H9 (cell line): ENCODE results near the gene TRPV4. TPM values are rescaled to one million over a fixed set of nuclear protein-coding genes. Genes with fewer than 3 reads are reported as not detected.

Experiments
- DNase-seq: peaks from one replicate; pipeline ENCODE4 v3.0.0-alpha.2; 2017
- H2AFZ ChIP-seq: one replicate; pipeline ENCODE4 v1.6.1; 2013; ENCODE audit warnings: mild to moderate bottlenecking, low read length, control low read depth, moderate library complexity
- H2AK5ac ChIP-seq: 2 replicates; pipeline ENCODE4 v1.6.1; 2013; ENCODE audit warnings: low read length, control low read depth, mixed read lengths; ENCODE audit not compliant: insufficient read length
- H2BK120ac ChIP-seq: one replicate; pipeline ENCODE4 v1.6.1; 2013; ENCODE audit warnings: low read depth, mild to moderate bottlenecking, low read length, control low read depth, inconsistent platforms; ENCODE audit not compliant: poor library complexity, severe bottlenecking
- H2BK12ac ChIP-seq: 2 replicates; pipeline ENCODE4 v1.6.1; 2013; ENCODE audit warnings: low read length, control low read depth, mixed read lengths, low read depth; ENCODE audit not compliant: insufficient read length
- H2BK15ac ChIP-seq: 2 replicates; pipeline ENCODE4 v1.6.1; 2013; ENCODE audit warnings: low read depth, low read length, control low read depth
- H2BK20ac ChIP-seq: one replicate; pipeline ENCODE4 v1.6.1; 2013; ENCODE audit warnings: low read depth, mild to moderate bottlenecking, low read length, control low read depth, inconsistent platforms; ENCODE audit not compliant: poor library complexity, severe bottlenecking
- H2BK5ac ChIP-seq: 2 replicates; pipeline ENCODE4 v1.6.1; 2013; ENCODE audit warnings: low read length, control low read depth, mixed read lengths; ENCODE audit not compliant: insufficient read length
- H3K14ac ChIP-seq: 2 replicates; pipeline ENCODE4 v1.6.1; 2013; ENCODE audit warnings: low read length, control low read depth; ENCODE audit not compliant: insufficient read depth
- H3K18ac ChIP-seq: 2 replicates; pipeline ENCODE4 v1.6.1; 2013; ENCODE audit warnings: low read depth, mild to moderate bottlenecking, mixed read lengths, low read length, control low read depth; ENCODE audit not compliant: insufficient read length
- H3K23ac ChIP-seq: 2 replicates; pipeline ENCODE4 v1.6.1; 2013; ENCODE audit warnings: low read length, control low read depth, mixed read lengths, low read depth; ENCODE audit not compliant: insufficient read length
- H3K23me2 ChIP-seq: 2 replicates; pipeline ENCODE4 v1.6.1; 2013; ENCODE audit warnings: low read depth, mild to moderate bottlenecking, mixed read lengths, low read length, control low read depth; ENCODE audit not compliant: insufficient read length, poor library complexity, severe bottlenecking
- H3K27ac ChIP-seq: 2 replicates; pipeline ENCODE4 v1.5.1; 2013; ENCODE audit warnings: low read length, control low read depth, mixed read lengths, low read depth; ENCODE audit not compliant: insufficient read length
- H3K27me3 ChIP-seq: 2 replicates; pipeline ENCODE4 v1.6.1; 2013; ENCODE audit warnings: low read length, control low read depth, inconsistent platforms; ENCODE audit not compliant: insufficient read depth
- H3K4ac ChIP-seq: 2 replicates; pipeline ENCODE4 v1.6.1; 2013; ENCODE audit warnings: low read depth, mild to moderate bottlenecking, control low read depth, inconsistent platforms, low read length, moderate library complexity
- H3K4me1 ChIP-seq: 2 replicates; pipeline ENCODE4 v1.6.1; 2013; ENCODE audit warnings: low read length, control low read depth, inconsistent platforms; ENCODE audit not compliant: insufficient read depth
- H3K4me2 ChIP-seq: 2 replicates; pipeline ENCODE4 v1.6.1; 2013; ENCODE audit warnings: low read length, control low read depth, mixed read lengths; ENCODE audit not compliant: insufficient read length, insufficient read depth
- H3K56ac ChIP-seq: 2 replicates; pipeline ENCODE4 v1.6.1; 2013; ENCODE audit warnings: low read depth, mild to moderate bottlenecking, mixed read lengths, low read length, control low read depth; ENCODE audit not compliant: insufficient read length
- H3K79me1 ChIP-seq: 2 replicates; pipeline ENCODE4 v1.6.1; 2013; ENCODE audit warnings: low read depth, mild to moderate bottlenecking, moderate library complexity, low read length, control low read depth, inconsistent platforms; ENCODE audit not compliant: insufficient read depth, poor library complexity, severe bottlenecking
- H3K79me2 ChIP-seq: 2 replicates; pipeline ENCODE4 v1.6.1; 2013; ENCODE audit warnings: low read length, control low read depth, inconsistent platforms; ENCODE audit not compliant: insufficient read depth
- H3K9ac ChIP-seq: 2 replicates; pipeline ENCODE4 v1.6.1; 2013; ENCODE audit warnings: low read length, control low read depth, mixed read lengths; ENCODE audit not compliant: insufficient read length; ENCODE audit errors: extremely low read depth
- H3K9me3 ChIP-seq: one replicate; pipeline ENCODE4 v1.6.1; 2013; ENCODE audit warnings: low read depth, low read length, inconsistent platforms; ENCODE audit not compliant: control insufficient read depth
- H3T11ph ChIP-seq: one replicate; pipeline ENCODE4 v1.6.1; 2013; ENCODE audit warnings: mild to moderate bottlenecking, low read length, control low read depth, inconsistent platforms
- H4K20me1 ChIP-seq: one replicate; pipeline ENCODE4 v1.6.1; 2013; ENCODE audit not compliant: control insufficient read depth, insufficient read length, insufficient read depth
- H4K5ac ChIP-seq: 2 replicates; pipeline ENCODE4 v1.6.1; 2013; ENCODE audit warnings: low read depth, mild to moderate bottlenecking, mixed read lengths, low read length, control low read depth; ENCODE audit not compliant: insufficient read length
- H4K8ac ChIP-seq: replicated peaks from 2 replicates; pipeline ENCODE4 v1.6.1; 2013; ENCODE audit warnings: low read length, control low read depth, mixed read lengths, low read depth; ENCODE audit not compliant: insufficient read length
- H4K91ac ChIP-seq: 2 replicates; pipeline ENCODE4 v1.6.1; 2013; ENCODE audit warnings: low read depth, mild to moderate bottlenecking, moderate library complexity, mixed read lengths, low read length, control low read depth; ENCODE audit not compliant: insufficient read length
- H3K27ac Mint-ChIP-seq, 3 experiments: 2 replicates in 2 of 3; 3 replicates in 1 of 3; pipeline ENCODE4 v1.8.0; 2020 to 2021; ENCODE audit warnings: mixed read lengths in 3 of 3, mild to moderate bottlenecking in 1 of 3, moderate library complexity in 1 of 3
- H3K27me3 Mint-ChIP-seq: 2 replicates; pipeline ENCODE4 v1.8.0; 2021; ENCODE audit warnings: low read depth, mild to moderate bottlenecking, moderate library complexity, mixed read lengths
- H3K36me3 Mint-ChIP-seq, 3 experiments: 2 replicates in 2 of 3; 3 replicates in 1 of 3; pipeline ENCODE4 v1.8.0; 2020 to 2021; ENCODE audit warnings: low read depth in 3 of 3, mixed read lengths in 3 of 3; ENCODE audit not compliant: insufficient read depth in 1 of 3
- H3K4me1 Mint-ChIP-seq, 2 experiments: 2 replicates each; pipeline ENCODE4 v1.8.0; 2020; ENCODE audit warnings: mixed read lengths in 2 of 2
- H3K4me3 Mint-ChIP-seq, 2 experiments: 2 replicates in 1 of 2; 3 replicates in 1 of 2; pipeline ENCODE4 v1.8.0; 2020 to 2021; ENCODE audit warnings: mild to moderate bottlenecking in 2 of 2, mixed read lengths in 2 of 2, moderate library complexity in 1 of 2
- H3K9me3 Mint-ChIP-seq, 2 experiments: 2 replicates in 1 of 2; 3 replicates in 1 of 2; pipeline ENCODE4 v1.8.0; 2020; ENCODE audit warnings: mild to moderate bottlenecking in 2 of 2, mixed read lengths in 2 of 2, moderate library complexity in 1 of 2
- CTCF ChIP-seq: fragments of 200-600 bp; sonication (generic); conservative IDR thresholded peaks from 3 replicates; pipeline ENCODE4 v1.8.0; 2021; ENCODE audit warnings: antibody characterized with exemption, mild to moderate bottlenecking
- WGBS: extraction: QIAGEN DNeasy Blood & Tissue Kit; methylation state at CpG from one replicate; pipeline ENCODE4 v1.1.7; 2013; ENCODE audit warnings: missing lambda C conversion rate, low lambda C conversion rate, mixed read lengths; ENCODE audit not compliant: insufficient read length; ENCODE audit errors: extremely low coverage; 5-methylcytosine and 5-hydroxymethylcytosine counted together
- total RNA-seq: library from RNA; stranded (reverse); gene quantifications from 2 replicates; pipeline ENCODE4 v1.2.1, GENCODE V29; 2021

The TRPV4 gene
- total RNA-seq, 1 experiment from 2014 or later, result 4.9 TPM

- H2BK20ac ChIP-seq, result no peak overlapping the region
- H2BK5ac ChIP-seq, result no peak overlapping the region
- H2AK5ac ChIP-seq, result no peak overlapping the region
- no peaks in the 10 kb centered on the region for H3K9me3 ChIP-seq
- no peaks in the 10 kb centered on the region for H3K27me3 ChIP-seq
- Mint-ChIP-seq H3K4me3 (no peak overlapping the region), H3K9me3 (no peaks in the 10 kb centered on the region), H3K27ac (no peak overlapping the region), H3K27me3 (no peaks in the 10 kb centered on the region), H3K36me3 (no peaks in the 10 kb centered on the region; a peak in 1 of 7 replicates), H3K4me1 (peaks cover 4 to 7% of the 10 kb centered on the region in 2 experiments; a peak in 3 of 4 replicates)
- TF ChIP-seq CTCF, result no peak
- H3K4ac ChIP-seq, result no peak overlapping the region
- no peak overlapping the region for H3T11ph ChIP-seq
- no peak overlapping the region for H3K56ac ChIP-seq
- no peak for DNase-seq
- no peak overlapping the region for H2BK120ac ChIP-seq
- H3K79me1 ChIP-seq, result no peaks in the 10 kb centered on the region
- H2AFZ ChIP-seq, result no peak overlapping the region
- H3K23ac ChIP-seq, result no peak overlapping the region
- 100% methylated on average over 6 of the region's 6 CpGs for WGBS
- H4K20me1 ChIP-seq, result no peaks in the 10 kb centered on the region
- H3K9ac ChIP-seq, result no peak overlapping the region
- H2BK15ac ChIP-seq, result no peak overlapping the region
- no peak overlapping the region for H3K18ac ChIP-seq
- H4K91ac ChIP-seq, result no peak overlapping the region
- no peak overlapping the region for H3K4me2 ChIP-seq
- no peak overlapping the region for H3K14ac ChIP-seq
- H3K27ac ChIP-seq, result no peak overlapping the region
- H3K23me2 ChIP-seq, result no peaks in the 10 kb centered on the region
- H3K79me2 ChIP-seq, result no peaks in the 10 kb centered on the region
- H3K4me1 ChIP-seq, result no peaks in the 10 kb centered on the region
- no peak overlapping the region for H4K5ac ChIP-seq
- H2BK12ac ChIP-seq, result no peak overlapping the region
- no peak overlapping the region for H4K8ac ChIP-seq
Measured at GRCh38 chr12:109813810-109814416, 19.3 kb downstream of the TRPV4 start.
